HG03521 (cell line): ENCODE data around the gene NPHP4.

Experiments
- ATAC-seq: cut with Tn5 transposase; IDR thresholded peaks from one replicate; pipeline ENCODE4 v1.9.1; 2021; ENCODE audit warnings: mild to moderate bottlenecking, moderate library complexity; ENCODE audit not compliant: unreplicated experiment

The NPHP4 gene

GRCh38 chr1:5992026-5992813, at the start of gene NPHP4:
TSS of gene NPHP4 (minus strand) at chr1:5992425. CDS start at chr1:5986289, 6,136 bp downstream.
- ATAC-seq: peak; percentile 92

GRCh38 chr1:6041432-6042062, 49.3 kb upstream of the NPHP4 start:
- no peak for ATAC-seq

DNA sequence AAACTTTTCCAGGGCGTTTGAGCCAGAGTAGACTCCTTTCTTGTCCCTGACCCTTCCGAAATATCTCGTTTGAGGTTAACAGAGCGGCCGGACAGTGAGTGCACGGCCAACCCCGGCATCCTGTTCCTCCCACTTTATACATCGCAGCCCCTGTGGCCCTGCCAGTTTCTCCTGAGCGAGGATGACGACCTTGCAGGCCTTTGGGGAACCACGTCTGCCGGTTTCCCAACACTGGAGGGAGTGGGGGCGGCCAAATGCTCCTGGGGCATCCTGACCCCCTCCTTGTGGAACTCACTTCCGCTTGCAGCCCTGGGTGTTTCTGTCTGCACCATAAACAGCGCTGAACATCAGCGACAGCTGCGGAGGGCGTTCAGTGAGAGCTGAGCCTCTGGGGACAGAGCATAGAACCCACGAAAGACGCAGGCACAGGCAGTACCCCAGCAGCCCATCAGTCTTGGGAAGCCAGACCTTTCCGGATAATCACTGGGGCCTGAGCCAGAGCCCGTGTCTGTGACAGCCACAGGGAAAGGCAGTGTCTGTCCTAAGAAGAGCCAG, 48.7 kb upstream of the NPHP4 start:
- no peak for ATAC-seq

DNA sequence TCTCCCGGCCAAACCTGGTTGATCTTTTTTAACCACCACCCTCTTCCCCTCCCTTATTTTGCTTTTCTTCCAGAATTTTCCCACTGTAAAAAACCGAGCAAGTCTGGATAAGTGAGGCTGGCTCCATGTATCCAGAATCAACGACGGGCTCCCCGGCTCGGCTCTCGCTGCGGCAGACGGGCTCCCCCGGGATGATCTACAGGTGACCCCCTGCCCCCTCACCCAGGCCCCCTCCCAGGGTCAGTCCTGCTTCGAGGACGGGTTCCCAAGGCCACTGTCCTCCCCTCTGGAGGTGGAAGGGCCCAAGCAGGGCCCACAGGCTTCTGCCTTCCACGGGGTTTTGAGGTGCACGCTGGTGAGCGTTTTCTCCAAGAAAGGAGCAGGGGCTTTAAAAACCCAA, 48.2 kb upstream of the NPHP4 start:
- ATAC-seq: no peak

DNA sequence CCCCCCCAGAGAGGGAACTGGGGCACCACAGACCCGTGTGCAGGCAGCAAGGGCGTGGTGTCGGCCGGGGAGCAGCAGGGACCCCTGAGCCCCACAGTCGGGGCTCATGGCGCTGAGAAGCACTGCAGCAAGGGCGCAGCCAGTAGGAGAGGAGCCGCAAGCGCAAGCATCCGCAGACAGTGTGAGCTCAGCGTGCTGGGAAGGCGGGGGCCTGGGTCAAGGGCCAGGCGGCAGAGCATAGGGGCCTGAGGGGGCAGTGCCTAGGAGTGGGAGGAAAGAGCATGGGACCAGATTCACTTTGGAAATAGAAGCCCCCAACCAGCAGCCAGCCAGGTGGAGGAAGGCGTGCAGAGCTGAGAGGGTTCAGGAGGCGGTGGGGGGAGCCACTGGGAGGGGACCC, 46.8 kb upstream of the NPHP4 start:
- ATAC-seq: no peak

DNA sequence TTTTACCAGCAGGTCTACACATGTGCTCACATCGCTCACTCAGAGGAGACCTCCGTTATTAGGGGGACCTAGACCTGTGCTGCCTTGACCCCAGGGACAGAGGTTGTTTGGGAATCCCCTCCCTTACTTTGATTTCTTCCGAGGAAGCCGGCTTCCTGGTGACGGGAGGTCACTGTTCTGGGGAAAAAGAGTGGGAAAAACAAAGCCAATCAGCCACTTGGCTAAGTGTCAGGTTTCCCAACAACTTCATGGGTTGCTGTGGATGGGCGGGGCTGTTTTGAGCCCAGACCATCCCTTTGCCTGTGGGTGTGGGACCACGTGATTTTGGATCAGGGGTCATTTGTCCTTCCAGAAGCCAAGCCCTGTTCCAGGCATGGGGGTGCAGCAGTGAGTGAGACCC, 46.4 kb upstream of the NPHP4 start:
- no peak for ATAC-seq

GRCh38 chr1:6037338-6037762, 45.1 kb upstream of the NPHP4 start:
- ATAC-seq: no peak

GRCh38 chr1:6035719-6036118, 43.5 kb upstream of the NPHP4 start:
- no peak for ATAC-seq

GRCh38 chr1:6035303-6035702, 43.1 kb upstream of the NPHP4 start:
- no peak for ATAC-seq

DNA sequence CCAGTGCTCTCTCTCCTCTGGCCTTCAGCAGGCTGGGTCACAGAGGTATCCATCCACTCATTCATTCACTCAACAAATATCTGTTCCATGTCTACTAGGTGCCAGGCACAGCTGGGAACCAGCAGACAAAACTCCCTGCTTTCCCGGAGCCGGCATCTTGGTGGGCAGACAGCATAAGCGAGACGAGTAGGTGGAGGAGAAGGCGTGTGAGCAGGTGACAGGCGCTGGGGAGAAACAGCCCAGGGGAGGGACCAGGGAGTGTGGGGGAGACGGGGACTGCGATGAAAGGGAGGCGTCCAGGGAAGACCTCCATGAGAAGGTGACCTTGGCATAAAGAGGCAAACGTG, 42.5 kb upstream of the NPHP4 start:
- no peak for ATAC-seq

- ATAC-seq: no peak
These were observed 41.9 kb upstream of the NPHP4 start for GRCh38 chr1:6033986-6034749.

DNA sequence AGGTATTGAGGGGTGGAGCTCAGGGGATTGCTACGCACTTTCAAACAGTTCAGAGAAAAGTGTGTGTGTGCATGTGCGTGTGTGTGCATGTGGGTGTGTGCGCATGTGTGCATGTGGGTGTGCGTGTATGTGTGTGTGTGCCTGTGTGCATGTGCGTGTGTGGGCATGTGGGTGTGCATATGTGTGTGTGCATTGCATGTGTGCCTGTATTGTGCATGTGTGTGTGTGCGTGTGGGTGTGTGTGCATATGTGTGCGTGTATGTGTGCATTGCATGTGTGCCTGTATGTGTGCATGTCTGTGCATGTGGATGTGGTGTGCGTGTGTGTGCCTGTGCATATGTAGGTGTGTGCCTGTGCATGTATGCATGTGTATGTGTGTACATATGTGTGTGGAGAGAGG, 40.9 kb upstream of the NPHP4 start:
- ATAC-seq: no peak

DNA sequence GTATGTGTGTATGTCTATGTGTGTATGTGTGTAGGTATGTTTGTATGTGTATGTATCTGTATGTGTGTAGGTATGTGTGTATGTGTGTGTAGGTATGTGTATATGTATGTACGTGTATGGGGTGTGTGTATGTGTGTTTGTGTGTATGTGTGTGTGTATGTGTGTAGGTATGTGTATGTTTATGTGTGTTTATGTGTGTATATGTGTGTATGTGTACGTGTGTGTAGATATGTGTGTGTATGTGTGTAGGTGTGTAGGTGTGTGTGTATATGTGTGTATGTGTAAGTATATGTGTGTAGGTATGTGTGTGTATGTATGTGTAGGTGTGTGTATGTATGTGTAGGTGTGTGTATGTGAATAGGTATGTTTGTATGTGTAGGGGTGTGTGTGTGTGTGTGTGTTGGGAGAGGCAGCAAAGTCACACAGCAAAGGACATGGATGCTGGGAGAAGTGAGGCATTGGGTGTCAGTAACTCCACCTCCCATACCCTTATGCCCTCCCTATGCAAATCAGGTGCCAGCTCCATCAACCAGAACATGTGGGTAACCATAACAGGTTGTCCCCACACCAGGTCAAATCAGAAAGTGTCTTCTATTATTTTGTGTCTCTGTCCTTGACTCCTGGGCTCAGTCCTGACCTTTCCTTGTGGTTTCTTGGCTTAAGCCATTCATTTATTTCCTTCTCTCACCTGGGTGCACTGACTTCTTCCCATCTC, 38.5 kb upstream of the NPHP4 start:
- ATAC-seq: no peak

DNA sequence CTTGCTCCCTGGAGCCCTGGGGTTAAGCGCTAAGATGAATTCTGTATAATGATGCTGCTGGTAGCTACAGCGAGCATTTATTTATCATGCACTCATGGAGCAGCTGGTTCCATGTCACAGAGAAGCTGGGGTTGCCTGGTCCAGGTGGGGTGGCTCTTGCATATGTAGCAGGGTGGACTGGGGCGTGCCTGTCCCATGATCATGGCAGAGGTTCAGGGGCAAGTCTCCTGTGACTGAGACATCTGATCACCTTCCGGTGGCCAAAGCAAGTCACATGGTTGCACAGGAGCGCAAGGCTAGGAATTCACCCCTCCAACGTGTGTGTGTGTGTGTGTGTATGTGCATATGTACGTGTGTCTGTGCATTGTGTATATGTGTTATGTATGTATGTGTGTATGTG, 37.9 kb upstream of the NPHP4 start:
- no peak for ATAC-seq

DNA sequence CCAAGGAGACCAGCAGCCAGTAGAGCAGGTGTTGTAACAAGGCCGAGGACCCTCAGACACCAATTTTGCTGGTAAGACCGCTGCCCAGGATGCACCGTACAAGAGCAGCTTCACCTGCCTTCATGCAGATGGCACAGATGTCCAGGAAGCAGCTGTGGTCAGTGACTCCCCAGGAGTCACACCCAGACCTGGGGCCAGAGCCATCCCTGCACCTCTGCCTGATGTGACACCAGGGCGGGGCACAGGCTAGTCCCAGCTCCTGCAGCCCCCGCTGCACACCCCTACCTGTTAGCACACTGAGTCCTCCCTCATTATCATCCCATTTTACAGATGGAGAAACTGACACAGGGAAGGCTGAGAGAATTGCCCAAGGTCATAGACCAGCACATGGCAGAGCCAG, 37.1 kb upstream of the NPHP4 start:
- no peak for ATAC-seq

DNA sequence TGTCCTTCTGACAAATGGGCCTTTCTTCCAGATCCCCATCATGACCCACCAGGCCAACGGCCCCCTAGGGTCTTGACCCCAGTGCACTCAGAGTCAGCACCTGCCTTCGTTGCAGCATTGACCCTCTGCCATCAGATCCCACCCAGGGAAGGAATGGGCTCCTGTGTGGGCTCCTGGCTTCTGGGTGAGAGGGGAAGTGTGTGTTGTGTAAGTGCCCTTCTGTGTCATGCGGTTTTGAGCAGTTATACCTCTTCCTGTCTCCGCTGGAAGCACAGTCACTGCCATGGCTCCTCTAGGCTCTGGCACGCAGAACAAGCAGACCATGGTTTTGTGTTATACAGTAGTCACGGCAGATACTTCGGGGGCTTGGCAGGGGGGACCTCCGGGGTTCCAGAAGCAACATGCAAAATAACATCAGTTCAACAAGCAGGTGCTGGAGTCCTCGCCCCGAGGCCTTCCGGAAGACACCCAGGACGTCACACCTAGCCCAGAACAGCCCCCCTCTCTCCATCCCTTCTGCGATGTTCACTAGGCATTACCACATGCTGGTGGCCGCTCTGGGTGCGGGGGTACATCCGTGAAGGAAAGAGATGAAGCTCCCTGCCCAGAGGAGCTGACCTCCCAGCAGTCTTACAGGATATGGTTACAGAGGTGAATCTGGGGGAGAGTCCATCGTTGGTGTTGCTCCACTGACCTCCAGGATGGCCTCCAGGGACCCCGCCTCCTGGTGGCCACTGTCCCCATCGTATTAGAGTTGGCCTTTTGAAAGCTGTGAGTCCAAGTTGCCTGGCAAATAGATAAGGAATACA, 36.0 kb upstream of the NPHP4 start:
- ATAC-seq: no peak

- ATAC-seq: no peak
These were observed 35.4 kb upstream of the NPHP4 start for GRCh38 chr1:6027591-6027990.

GRCh38 chr1:6026095-6026809, 34.0 kb upstream of the NPHP4 start:
- peak; percentile 75 for ATAC-seq

- ATAC-seq: no peak
These were observed 33.3 kb upstream of the NPHP4 start for GRCh38 chr1:6025269-6026094.
